ENCODE measurements around the gene STPG4. TPM values are rescaled to one million over a fixed set of nuclear protein-coding genes. Genes with fewer than 3 reads are reported as not detected.
A peak's percentile ranks its signal among the peaks of the same experiment; 100 is the strongest.

STPG4 gene
- polyA plus RNA-seq, 3 donors: 0.20 to 0.24 TPM; not detected in 1

- Histone ChIP-seq H3K4me2 (replicated peaks; ENCODE audit: extremely low read depth, low read length, poor library complexity, severe bottlenecking) (no peak overlapping the region), H3K79me2 (ENCODE audit: insufficient read depth, low read length) (peaks cover 19% of the 10 kb centered on the region), H3K36me3 (replicated peaks in 1 of 2; ENCODE audit: control insufficient read depth in 1 of 2, insufficient read depth in 2 of 2, low read length in 2 of 2) (peaks cover 64 to 77% of the 10 kb centered on the region in 2 donors), H2AFZ (ENCODE audit: insufficient read depth, low read depth, low read length, poor library complexity, severe bottlenecking) (no peak overlapping the region), H3K9me3 (replicated peaks in 1 of 2; ENCODE audit: control insufficient read depth in 1 of 2, insufficient read depth in 1 of 2, low read length in 2 of 2) (no peaks in the 10 kb centered on the region), H3K4me1 (ENCODE audit: control insufficient read depth in 1 of 2, insufficient read depth in 2 of 2, low read length in 2 of 2) (peaks cover 49 to 50% of the 10 kb centered on the region in 2 donors), H3K4me3 (replicated peaks in 1 of 3; ENCODE audit: low read depth in 2 of 3, low read length in 3 of 3) (no peak overlapping the region), H3K27ac (ENCODE audit: low read depth in 1 of 2, low read length in 2 of 2) (peak overlapping the region; percentile 7 to 55), H3K9ac (ENCODE audit: insufficient read depth, low read length, poor library complexity, severe bottlenecking) (no peak overlapping the region), H4K20me1 (ENCODE audit: insufficient read depth, low read length) (no peaks in the 10 kb centered on the region), H3K27me3 (ENCODE audit: control insufficient read depth in 2 of 2, insufficient read depth in 2 of 2, low read length in 2 of 2) (no peaks in the 10 kb centered on the region)
- WGBS (ENCODE audit: insufficient coverage): 97% methylated on average over 5 of the region's 5 CpGs
- H3K4me3 Mint-ChIP-seq: no peak overlapping the region
- peak overlapping the region; percentile 35 to 82 (median 68) for H3K27ac Mint-ChIP-seq
- H3K9me3 Mint-ChIP-seq: no peaks in the 10 kb centered on the region
- DNase-seq: no peak
- peaks cover 76 to 93% of the 10 kb centered on the region in 2 donors for H3K36me3 Mint-ChIP-seq
- intact Hi-C loops (cut with micrococcal nuclease): no loop called here
- TF ChIP-seq CTCF (IDR thresholded peaks at IDR 0.05): no peak
- peaks cover 0 to 3% (median 2%) of the 10 kb centered on the region in 3 donors for H3K27me3 Mint-ChIP-seq (ENCODE audit: low read depth in 3 of 3)
- peaks cover 64% of the 10 kb centered on the region for H3K4me1 Mint-ChIP-seq
Observed at GRCh38 chr2:47064106-47064505, 91.0 kb downstream of the STPG4 start.

GRCh38 chr2:47063538-47063930 lies 91.6 kb downstream of the STPG4 start:
- no peak overlapping the region for H2AFZ ChIP-seq (ENCODE audit: insufficient read depth, low read depth, low read length, poor library complexity, severe bottlenecking)
- H3K4me1 ChIP-seq (ENCODE audit: control insufficient read depth in 1 of 2, insufficient read depth in 2 of 2, low read length in 2 of 2): peaks cover 49 to 50% of the 10 kb centered on the region in 2 donors
- H3K4me3 ChIP-seq (replicated peaks in 1 of 3; ENCODE audit: low read depth in 2 of 3, low read length in 3 of 3): no peak overlapping the region
- H3K27ac ChIP-seq (ENCODE audit: low read depth in 1 of 2, low read length in 2 of 2): peak overlapping the region in 1 of 2 donors; percentile 55
- Mint-ChIP-seq H3K4me3 (no peak overlapping the region), H3K27me3 (ENCODE audit: low read depth in 3 of 3) (peaks cover 0 to 3% (median 2%) of the 10 kb centered on the region in 3 donors), H3K36me3 (peaks cover 76 to 90% of the 10 kb centered on the region in 2 donors), H3K27ac (peak overlapping the region in 6 of 7 donors; percentile 35 to 82 (median 74)), H3K4me1 (peaks cover 64% of the 10 kb centered on the region), H3K9me3 (no peaks in the 10 kb centered on the region)
- H3K79me2 ChIP-seq (ENCODE audit: insufficient read depth, low read length): peaks cover 13% of the 10 kb centered on the region
- DNase-seq: no peak
- 100% methylated on average over 4 of the region's 4 CpGs for WGBS (ENCODE audit: insufficient coverage)
- no peaks in the 10 kb centered on the region for H4K20me1 ChIP-seq (ENCODE audit: insufficient read depth, low read length)
- intact Hi-C loops (cut with micrococcal nuclease): no loop called here
- no peaks in the 10 kb centered on the region for H3K9me3 ChIP-seq (replicated peaks in 1 of 2; ENCODE audit: control insufficient read depth in 1 of 2, insufficient read depth in 1 of 2, low read length in 2 of 2)
- no peak overlapping the region for H3K4me2 ChIP-seq (replicated peaks; ENCODE audit: extremely low read depth, low read length, poor library complexity, severe bottlenecking)
- H3K36me3 ChIP-seq (replicated peaks in 1 of 2; ENCODE audit: control insufficient read depth in 1 of 2, insufficient read depth in 2 of 2, low read length in 2 of 2): peaks cover 64 to 71% of the 10 kb centered on the region in 2 donors
- TF ChIP-seq CTCF (IDR thresholded peaks at IDR 0.05): no peak
- no peaks in the 10 kb centered on the region for H3K27me3 ChIP-seq (ENCODE audit: control insufficient read depth in 2 of 2, insufficient read depth in 2 of 2, low read length in 2 of 2)
- H3K9ac ChIP-seq (ENCODE audit: insufficient read depth, low read length, poor library complexity, severe bottlenecking): no peak overlapping the region

Data from CD14-positive monocyte (primary cell).